Measurements from ENCODE around the gene METTL25. TPM values are rescaled to one million over a fixed set of nuclear protein-coding genes. Genes with fewer than 3 reads are reported as not detected.
A peak's percentile ranks its signal among the peaks of the same experiment; 100 is the strongest.

The METTL25 gene
- total RNA-seq, 2 experiments from 2014 or later: 10.4 to 10.7 TPM

DNA sequence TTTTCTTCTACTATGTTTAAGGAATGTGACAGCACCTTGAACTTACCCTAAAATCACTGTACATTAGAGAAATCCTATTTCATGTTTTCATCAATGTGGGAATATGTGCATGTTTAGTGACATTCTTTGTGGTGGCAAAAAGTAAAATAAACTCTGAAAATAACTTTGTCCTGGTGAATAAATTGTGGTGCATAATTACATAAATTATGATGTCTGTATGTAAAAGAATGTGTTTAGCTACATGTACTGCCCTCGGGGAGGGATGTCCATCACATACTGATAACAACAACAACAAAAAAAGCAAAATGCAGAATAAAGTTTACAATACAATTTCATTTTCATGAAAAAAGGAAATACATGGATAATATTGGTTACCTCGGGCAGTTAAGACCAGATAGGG, 157.3 kb downstream of the METTL25 start:
- H3K36me3 Mint-ChIP-seq (ENCODE audit: low read depth): no peaks in the 10 kb centered on the region
- no peak overlapping the region for H3K4me3 Mint-ChIP-seq
- no peak overlapping the region for H3K27ac Mint-ChIP-seq

GRCh38 chr12:82517027-82517426, 158.7 kb downstream of the METTL25 start:
- no peak overlapping the region for H3K27ac Mint-ChIP-seq
- H3K9me3 Mint-ChIP-seq (ENCODE audit: insufficient read depth): no peaks in the 10 kb centered on the region
- H3K27me3 Mint-ChIP-seq (ENCODE audit: low read depth): no peaks in the 10 kb centered on the region
- no peaks in the 10 kb centered on the region for H3K4me1 Mint-ChIP-seq (ENCODE audit: low read depth)
- H3K36me3 Mint-ChIP-seq (ENCODE audit: low read depth): no peaks in the 10 kb centered on the region
- no peak overlapping the region for H3K4me3 Mint-ChIP-seq
- ChIA-PET CTCF (no interaction called here), POLR2A (no interaction called here)
- DNase-seq (no peak), ATAC-seq (no peak)

More for the DNA sequence above, 157.3 kb downstream of the METTL25 start:
- DNase-seq: no peak
- POLR2A ChIA-PET: no interaction called here
- ATAC-seq: no peak
- CTCF ChIA-PET: no interaction called here
- H3K27me3 Mint-ChIP-seq (ENCODE audit: low read depth): no peaks in the 10 kb centered on the region
- H3K4me1 Mint-ChIP-seq (ENCODE audit: low read depth): no peaks in the 10 kb centered on the region
- no peaks in the 10 kb centered on the region for H3K9me3 Mint-ChIP-seq (ENCODE audit: insufficient read depth)

- DNase-seq (no peak), ATAC-seq (no peak)
- H3K27me3 Mint-ChIP-seq (ENCODE audit: low read depth): no peaks in the 10 kb centered on the region
- CTCF ChIA-PET: no interaction called here
- H3K9me3 Mint-ChIP-seq (ENCODE audit: insufficient read depth): no peaks in the 10 kb centered on the region
- no peak overlapping the region for H3K4me3 Mint-ChIP-seq
- no peak overlapping the region for H3K27ac Mint-ChIP-seq
- no peaks in the 10 kb centered on the region for H3K4me1 Mint-ChIP-seq (ENCODE audit: low read depth)
- H3K36me3 Mint-ChIP-seq (ENCODE audit: low read depth): no peaks in the 10 kb centered on the region
- POLR2A ChIA-PET: no interaction called here
These were observed 159.5 kb downstream of the METTL25 start for GRCh38 chr12:82517808-82518207.

- CTCF ChIA-PET: interaction anchor here (1.0 kb wide), 1 partner anchor 8 kb away, joined by 3 read pairs; no protein-coding TSS in a partner anchor
- H3K9me3 Mint-ChIP-seq (ENCODE audit: insufficient read depth): no peaks in the 10 kb centered on the region
- POLR2A ChIA-PET: no interaction called here
- DNase-seq: no peak
- no peak overlapping the region for H3K4me3 Mint-ChIP-seq
- H3K36me3 Mint-ChIP-seq (ENCODE audit: low read depth): no peaks in the 10 kb centered on the region
- no peak for ATAC-seq
- no peaks in the 10 kb centered on the region for H3K4me1 Mint-ChIP-seq (ENCODE audit: low read depth)
- H3K27ac Mint-ChIP-seq: no peak overlapping the region
- H3K27me3 Mint-ChIP-seq (ENCODE audit: low read depth): no peaks in the 10 kb centered on the region
These were observed 161.2 kb downstream of the METTL25 start for GRCh38 chr12:82519510-82519909.

GRCh38 chr12:82522285-82522684, 164.0 kb downstream of the METTL25 start:
- Mint-ChIP-seq H3K27ac (no peak overlapping the region), H3K27me3 (ENCODE audit: low read depth) (no peaks in the 10 kb centered on the region), H3K4me1 (ENCODE audit: low read depth) (no peaks in the 10 kb centered on the region), H3K36me3 (ENCODE audit: low read depth) (no peaks in the 10 kb centered on the region), H3K9me3 (ENCODE audit: insufficient read depth) (no peaks in the 10 kb centered on the region), H3K4me3 (no peak overlapping the region)
- ATAC-seq (no peak), DNase-seq (no peak)
- ChIA-PET CTCF (no interaction called here), POLR2A (no interaction called here)

DNA sequence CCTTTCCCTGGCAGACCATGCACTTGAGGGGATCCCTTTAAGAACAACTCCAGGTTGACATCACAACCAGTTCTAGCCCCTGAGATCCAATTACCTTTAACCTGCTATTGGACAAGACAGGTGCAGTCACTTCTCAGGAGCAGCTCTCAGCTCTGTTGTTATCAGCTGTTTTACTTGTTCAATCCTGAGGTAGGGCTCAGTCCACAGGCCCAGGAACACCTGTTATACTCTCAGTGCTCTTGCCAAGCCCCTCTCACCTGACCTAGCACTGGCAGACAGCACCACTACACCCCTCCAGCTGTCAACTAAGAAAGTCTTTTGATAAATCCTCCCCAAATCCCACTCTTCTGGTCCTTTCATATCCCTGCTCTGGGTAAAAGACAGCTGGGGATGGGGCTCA, 164.4 kb downstream of the METTL25 start:
- H3K9me3 Mint-ChIP-seq (ENCODE audit: insufficient read depth): no peaks in the 10 kb centered on the region
- no peak overlapping the region for H3K4me3 Mint-ChIP-seq
- ATAC-seq: no peak
- CTCF ChIA-PET: no interaction called here
- POLR2A ChIA-PET: no interaction called here
- no peaks in the 10 kb centered on the region for H3K36me3 Mint-ChIP-seq (ENCODE audit: low read depth)
- H3K27me3 Mint-ChIP-seq (ENCODE audit: low read depth): no peaks in the 10 kb centered on the region
- no peak for DNase-seq
- H3K4me1 Mint-ChIP-seq (ENCODE audit: low read depth): no peaks in the 10 kb centered on the region
- no peak overlapping the region for H3K27ac Mint-ChIP-seq

DNA sequence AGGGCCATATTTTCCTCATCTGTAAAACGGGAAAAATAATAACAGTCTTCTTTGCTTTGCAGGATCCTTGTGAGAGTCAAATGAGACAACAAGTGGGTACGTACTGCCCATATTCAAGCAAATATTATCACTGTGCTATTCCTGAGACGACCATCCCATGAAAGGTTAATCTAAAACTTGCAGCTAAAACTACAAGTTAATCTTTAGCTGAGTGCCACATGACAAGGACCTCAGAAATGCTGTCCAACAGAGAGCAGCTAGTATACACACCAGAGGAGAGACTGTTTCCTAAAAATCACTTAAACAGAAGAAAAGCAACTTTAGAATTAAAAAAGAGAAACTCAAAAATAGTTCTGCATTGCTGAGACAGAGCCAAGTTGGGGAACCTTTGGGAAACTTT, 165.7 kb downstream of the METTL25 start:
- ATAC-seq (no peak), DNase-seq (no peak)
- Mint-ChIP-seq H3K27me3 (ENCODE audit: low read depth) (no peaks in the 10 kb centered on the region), H3K4me3 (no peak overlapping the region), H3K36me3 (ENCODE audit: low read depth) (no peaks in the 10 kb centered on the region), H3K27ac (no peak overlapping the region), H3K9me3 (ENCODE audit: insufficient read depth) (no peaks in the 10 kb centered on the region), H3K4me1 (ENCODE audit: low read depth) (no peaks in the 10 kb centered on the region)
- POLR2A ChIA-PET: no interaction called here
- CTCF ChIA-PET: interaction anchor here (1.4 kb wide), 1 partner anchor 162 kb away, joined by 4 read pairs; no protein-coding TSS in a partner anchor

- no peak overlapping the region for H3K27ac Mint-ChIP-seq
- H3K4me3 Mint-ChIP-seq: no peak overlapping the region
- no peak for ATAC-seq
- no peaks in the 10 kb centered on the region for H3K9me3 Mint-ChIP-seq (ENCODE audit: insufficient read depth)
- no peaks in the 10 kb centered on the region for H3K4me1 Mint-ChIP-seq (ENCODE audit: low read depth)
- no peaks in the 10 kb centered on the region for H3K27me3 Mint-ChIP-seq (ENCODE audit: low read depth)
- H3K36me3 Mint-ChIP-seq (ENCODE audit: low read depth): no peaks in the 10 kb centered on the region
- POLR2A ChIA-PET: no interaction called here
- no peak for DNase-seq
- CTCF ChIA-PET: interaction anchor here (1.4 kb wide), 1 partner anchor 162 kb away, joined by 4 read pairs; no protein-coding TSS in a partner anchor
These were observed 166.3 kb downstream of the METTL25 start for GRCh38 chr12:82524641-82525040.

DNA sequence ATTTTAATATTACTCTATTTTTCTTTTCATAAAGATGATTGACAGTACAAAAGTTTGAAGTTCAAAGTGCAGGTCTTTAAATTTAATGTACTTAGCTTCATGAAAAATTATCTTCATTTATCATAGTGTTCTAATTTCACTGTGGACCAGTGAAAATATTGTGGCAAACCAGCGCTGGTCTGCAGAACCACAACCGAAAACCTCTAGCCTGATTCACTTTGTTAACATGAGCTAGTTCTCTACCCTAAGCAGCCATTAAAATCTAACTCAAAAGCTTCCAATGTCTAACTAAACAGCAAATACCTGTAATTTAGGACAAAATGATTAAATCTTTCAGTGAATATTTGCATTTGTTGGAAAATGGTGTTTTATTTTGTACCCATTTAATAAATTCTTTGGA, 167.3 kb downstream of the METTL25 start:
- ChIA-PET CTCF (no interaction called here), POLR2A (no interaction called here)
- Mint-ChIP-seq H3K36me3 (ENCODE audit: low read depth) (no peaks in the 10 kb centered on the region), H3K4me1 (ENCODE audit: low read depth) (no peaks in the 10 kb centered on the region), H3K9me3 (ENCODE audit: insufficient read depth) (no peaks in the 10 kb centered on the region), H3K27ac (no peak overlapping the region), H3K27me3 (ENCODE audit: low read depth) (no peaks in the 10 kb centered on the region), H3K4me3 (no peak overlapping the region)
- DNase-seq: no peak
- ATAC-seq: no peak

GRCh38 chr12:82527165-82527780, 168.9 kb downstream of the METTL25 start:
- ChIA-PET CTCF (interaction anchor here (0.7 to 0.9 kb wide), 2 partner anchors 8 to 1298 kb away, joined by 3 read pairs; no protein-coding TSS in a partner anchor), POLR2A (no interaction called here)
- H3K4me3 Mint-ChIP-seq: no peak overlapping the region
- no peak overlapping the region for H3K27ac Mint-ChIP-seq
- ATAC-seq: no peak
- no peaks in the 10 kb centered on the region for H3K27me3 Mint-ChIP-seq (ENCODE audit: low read depth)
- no peaks in the 10 kb centered on the region for H3K9me3 Mint-ChIP-seq (ENCODE audit: insufficient read depth)
- no peaks in the 10 kb centered on the region for H3K4me1 Mint-ChIP-seq (ENCODE audit: low read depth)
- peak; percentile 33 for DNase-seq
- no peaks in the 10 kb centered on the region for H3K36me3 Mint-ChIP-seq (ENCODE audit: low read depth)

Other genes starting within 250 kb of the METTL25 start
- gene CCDC59, start 142 bp upstream of the METTL25 start, total RNA-seq: 10 to 100 TPM; 45.1 to 49.0 TPM

Data from activated CD8-positive, alpha-beta T cell treated with anti-CD3 and anti-CD28 coated beads, Interleukin-2, amount 10 ng/mL, durations not matched to agents 7 days and 5 days (primary cell).